HCT116 (cell line): ENCODE data around the gene TRHDE. TPM values are rescaled to one million over a fixed set of nuclear protein-coding genes. Genes with fewer than 3 reads are reported as not detected.

Source experiments
- ATAC-seq: fragments of 200-7000 bp; cut with Tn5 transposase; 2 replicates; pipeline ENCODE4 v1.9.1; 2020; ENCODE audit warnings: mild to moderate bottlenecking, moderate library complexity
- BruUV-seq: library from RNA; stranded (reverse); fragments of 400-500 nt; replicated peaks from 2 replicates; lab custom pipeline; 2021; lab: Mats Ljungman, UMichigan
- CTCF ChIA-PET: fragments of 300-600 bp; sonication (Branson Sonifier 250); formaldehyde crosslinking; loops from one replicate; lab custom pipeline; 2021; ENCODE audit warnings: antibody characterized with exemption; lab: Charles Lee
- POLR2A ChIA-PET: fragments of 300-600, 350-600 bp; sonication (Branson Sonifier 250); formaldehyde crosslinking; loops from one replicate; lab custom pipeline; 2021; ENCODE audit warnings: antibody characterized with exemption; lab: Charles Lee
- RAD21 ChIA-PET, 2 experiments: fragments of 300-600 bp; sonication (Branson Sonifier 250); formaldehyde crosslinking; loops; one replicate each; lab custom pipeline; 2023; ENCODE audit warnings: low total read pairs in 2 of 2; ENCODE audit not compliant: uncharacterized antibody in 2 of 2, unreplicated experiment in 2 of 2, low non-redundant PET in 1 of 2; lab: Charles Lee
- DNase-seq: peaks from one replicate; pipeline ENCODE4 v3.0.0-alpha.2; 2010; ENCODE audit warnings: low read depth, low spot score
- H2AFZ ChIP-seq: fragments of 200-600 bp; shearing (Covaris generic), sonication (generic); 2 replicates; pipeline ENCODE4 v1.6.1; 2017; ENCODE audit warnings: low read depth, mixed run types, mixed read lengths, antibody characterized with exemption, low read length; ENCODE audit not compliant: poor library complexity, severe bottlenecking
- H3K27ac ChIP-seq: 2 replicates; pipeline ENCODE4 v1.5.1; 2012; ENCODE audit warnings: low read depth, low read length
- H3K27me3 ChIP-seq: fragments of 200-600 bp; sonication (generic); 2 replicates; pipeline ENCODE4 v1.6.1; 2016; ENCODE audit warnings: mixed run types, low read length, mixed read lengths; ENCODE audit not compliant: insufficient read depth
- H3K36me3 ChIP-seq, 2 experiments: fragments of 200-500 bp in 1 of 2; fragments of 200-600 bp in 1 of 2; sonication (Bioruptor generic) in 1 of 2; sonication (generic) in 1 of 2; 2 replicates each; pipeline versions ENCODE4 v1.5.1 to v1.6.1; 2014 to 2016; ENCODE audit warnings: low read length in 2 of 2, inconsistent platforms in 1 of 2, mixed read lengths in 1 of 2, mixed run types in 1 of 2; ENCODE audit not compliant: insufficient read depth in 2 of 2, control insufficient read depth in 1 of 2
- H3K4me1 ChIP-seq, 2 experiments: fragments of 200-600 bp in 1 of 2; sonication (generic) in 1 of 2; 2 replicates each; pipeline versions ENCODE4 v1.5.1 to v1.6.1; 2012 to 2017; ENCODE audit warnings: low read length in 2 of 2, inconsistent platforms in 1 of 2, mild to moderate bottlenecking in 1 of 2, mixed read lengths in 1 of 2, mixed run types in 1 of 2, moderate library complexity in 1 of 2; ENCODE audit not compliant: insufficient read depth in 2 of 2, control insufficient read depth in 1 of 2
- H3K4me2 ChIP-seq: fragments of 200-600 bp; sonication (generic); 2 replicates; pipeline ENCODE4 v1.6.1; 2017; ENCODE audit warnings: mixed run types, low read length, mixed read lengths
- H3K4me3 ChIP-seq, 2 experiments: fragments of 200-600 bp in 1 of 2; sonication (generic) in 1 of 2; replicated peaks in 1 of 2; 2 replicates each; pipeline ENCODE4 v1.5.1; 2011 to 2016; ENCODE audit warnings: low read length in 2 of 2, control low read depth in 1 of 2, low read depth in 1 of 2, mild to moderate bottlenecking in 1 of 2, mixed read lengths in 1 of 2, mixed run types in 1 of 2
- H3K79me2 ChIP-seq: fragments of 200-600 bp; sonication (generic); 2 replicates; pipeline ENCODE4 v1.6.1; 2017; ENCODE audit warnings: mild to moderate bottlenecking, mixed run types, low read length, moderate library complexity, mixed read lengths; ENCODE audit not compliant: insufficient read depth
- H3K9ac ChIP-seq: fragments of 200-600 bp; sonication (generic); 2 replicates; pipeline ENCODE4 v1.6.1; 2016; ENCODE audit warnings: low read length, mixed read lengths
- H3K9me2 ChIP-seq: fragments of 200-600 bp; sonication (generic), shearing (Covaris generic); 2 replicates; pipeline ENCODE4 v1.6.1; 2017; ENCODE audit warnings: mixed run types, mild to moderate bottlenecking, moderate library complexity; ENCODE audit not compliant: insufficient read depth
- H3K9me3 ChIP-seq, 2 experiments: fragments of 200-500 bp in 1 of 2; fragments of 200-600 bp in 1 of 2; sonication (Bioruptor generic) in 1 of 2; sonication (generic) in 1 of 2; 2 replicates each; pipeline ENCODE4 v1.6.1; 2014 to 2017; ENCODE audit warnings: low read length in 2 of 2, mixed read lengths in 2 of 2, inconsistent platforms in 1 of 2, low read depth in 1 of 2, mild to moderate bottlenecking in 1 of 2, mixed run types in 1 of 2, moderate library complexity in 1 of 2; ENCODE audit not compliant: control insufficient read depth in 1 of 2, insufficient read depth in 1 of 2
- H4K20me1 ChIP-seq: fragments of 200-600 bp; sonication (generic), shearing (Covaris generic); 2 replicates; pipeline ENCODE4 v1.6.1; 2017; ENCODE audit warnings: mixed run types, mild to moderate bottlenecking, moderate library complexity; ENCODE audit not compliant: insufficient read depth
- ATF3 ChIP-seq: IDR thresholded peaks from 2 replicates; pipeline ENCODE4 v1.6.1; 2012
- CEBPB ChIP-seq: IDR thresholded peaks from 2 replicates; pipeline ENCODE4 v1.6.1; 2012; ENCODE audit warnings: low read depth
- ELF1 ChIP-seq: IDR thresholded peaks from 2 replicates; pipeline ENCODE4 v1.6.1; 2012; ENCODE audit warnings: low read depth, borderline replicate concordance
- EZH2phosphoT487 ChIP-seq: fragments of 200-600 bp; IDR thresholded peaks from 2 replicates; pipeline ENCODE4 v1.6.1; 2018; ENCODE audit warnings: antibody characterized with exemption, borderline replicate concordance
- MAX ChIP-seq: IDR thresholded peaks from 2 replicates; pipeline ENCODE4 v1.6.1; 2012
- POLR2A ChIP-seq: IDR thresholded peaks from 2 replicates; pipeline ENCODE4 v1.7.0; 2011; ENCODE audit warnings: borderline replicate concordance; ENCODE audit not compliant: insufficient read depth, insufficient read length; ENCODE audit errors: extremely low read depth
- POLR2AphosphoS5 ChIP-seq: IDR thresholded peaks from 2 replicates; pipeline ENCODE4 v1.6.1; 2011; ENCODE audit warnings: mild to moderate bottlenecking, low read depth, low read length, moderate library complexity
- SP1 ChIP-seq: IDR thresholded peaks from 2 replicates; pipeline ENCODE4 v1.6.1; 2012; ENCODE audit warnings: low read depth
- YY1 ChIP-seq: IDR thresholded peaks from 2 replicates; pipeline ENCODE4 v1.6.1; 2011; ENCODE audit warnings: low read length, low read depth, moderate library complexity, mild to moderate bottlenecking; ENCODE audit not compliant: insufficient replicate concordance; ENCODE audit errors: extremely low read depth
- ZBTB33 ChIP-seq: IDR thresholded peaks from 2 replicates; pipeline ENCODE4 v1.6.1; 2011; ENCODE audit warnings: mild to moderate bottlenecking, low read length, moderate library complexity; ENCODE audit not compliant: insufficient replicate concordance; ENCODE audit errors: extremely low read depth
- ZFX ChIP-seq: fragments of 450-650 bp; IDR thresholded peaks from 2 replicates; pipeline ENCODE4 v1.6.1; 2017
- intact Hi-C: fragments of 100-400 bp; cut with micrococcal nuclease; formaldehyde crosslinking; loops from 2 replicates; pipeline ENCODE4 v1.10.0; 2022
- total RNA-seq: library from RNA; stranded (reverse); gene quantifications from one replicate; pipeline ENCODE4 v1.2.1, GENCODE V29; 2021; ENCODE audit not compliant: unreplicated experiment

TRHDE gene
- total RNA-seq, 1 experiment from 2014 or later: 2.9 TPM

DNA sequence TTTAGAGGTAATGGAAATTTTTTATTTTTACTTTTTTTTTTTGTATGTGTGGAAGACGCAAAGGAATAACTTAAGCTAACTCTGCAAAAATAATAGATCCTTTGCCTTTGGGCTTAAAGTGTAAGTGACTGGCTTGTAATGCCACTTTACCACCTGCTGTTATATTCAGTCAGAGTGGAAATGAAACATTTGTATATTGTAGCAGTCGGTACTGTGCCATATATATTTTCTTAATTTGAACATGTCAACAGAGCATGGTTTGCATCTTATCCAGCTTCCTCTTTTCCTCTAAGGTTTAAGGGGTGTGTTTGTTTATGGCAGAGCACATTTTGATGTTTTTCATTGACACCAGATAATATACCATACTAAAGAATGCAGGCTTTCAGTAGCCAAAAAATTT lies 176.6 kb downstream of the TRHDE start:
- intact Hi-C loops: no loop called here
- ChIA-PET POLR2A (no interaction called here), RAD21 (no interaction called here), CTCF (no interaction called here)
- no TSS peak for BruUV-seq
- ATAC-seq: no peak
- Histone ChIP-seq H4K20me1 (no peaks in the 10 kb centered on the region), H3K9me2 (no peaks in the 10 kb centered on the region), H3K4me2 (no peak overlapping the region), H3K79me2 (no peaks in the 10 kb centered on the region), H3K4me3 (no peak overlapping the region), H3K4me1 (no peaks in the 10 kb centered on the region), H3K36me3 (no peaks in the 10 kb centered on the region), H3K27ac (no peak overlapping the region), H3K27me3 (no peaks in the 10 kb centered on the region), H2AFZ (no peak overlapping the region), H3K9me3 (no peaks in the 10 kb centered on the region), H3K9ac (no peak overlapping the region)
- DNase-seq: no peak
- no peak for TF ChIP-seq CEBPB

DNA sequence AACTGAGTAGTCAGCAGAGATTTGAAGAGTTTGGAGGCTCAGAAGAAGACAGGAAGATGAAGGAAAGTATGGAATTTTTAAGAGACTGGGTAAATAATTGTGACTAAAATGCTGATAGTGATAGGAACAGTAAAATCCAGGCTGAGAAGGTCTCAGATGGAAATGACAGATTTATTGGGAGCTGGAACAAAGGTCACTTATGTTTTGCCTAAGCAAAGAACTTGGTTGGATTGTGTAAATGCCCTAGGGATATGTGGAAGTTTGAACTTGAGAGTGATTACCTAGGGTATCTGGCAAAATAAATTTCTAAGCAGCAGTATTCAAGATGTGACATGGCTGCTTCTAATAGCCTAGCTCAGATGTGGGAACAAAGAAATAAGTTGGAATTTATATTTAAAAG lies 180.9 kb downstream of the TRHDE start:
- RAD21 ChIA-PET: no interaction called here
- BruUV-seq: no TSS peak

More for the DNA sequence above, 180.9 kb downstream of the TRHDE start:
- Histone ChIP-seq H3K79me2 (no peaks in the 10 kb centered on the region), H3K9me2 (no peaks in the 10 kb centered on the region), H3K9me3 (no peaks in the 10 kb centered on the region), H3K4me1 (no peaks in the 10 kb centered on the region), H3K36me3 (no peaks in the 10 kb centered on the region), H3K4me2 (no peak overlapping the region), H3K27me3 (no peaks in the 10 kb centered on the region), H3K9ac (no peak overlapping the region), H4K20me1 (no peaks in the 10 kb centered on the region), H2AFZ (no peak overlapping the region), H3K4me3 (no peak overlapping the region), H3K27ac (no peak overlapping the region)
- intact Hi-C loops: no loop called here
- TF ChIP-seq POLR2AphosphoS5: no peak
- no peak for TF ChIP-seq EZH2phosphoT487
- no peak for TF ChIP-seq YY1
- TF ChIP-seq ATF3: no peak
- TF ChIP-seq SP1: no peak
- no peak for TF ChIP-seq ZBTB33
- no peak for TF ChIP-seq ELF1
- no peak for TF ChIP-seq POLR2A
- TF ChIP-seq ZFX: no peak
- TF ChIP-seq MAX: no peak
- DNase-seq (no peak), ATAC-seq (no peak)
- CTCF ChIA-PET: no interaction called here
- POLR2A ChIA-PET: no interaction called here
